ENCODE results near the gene PAPPA.

The PAPPA gene

DNA sequence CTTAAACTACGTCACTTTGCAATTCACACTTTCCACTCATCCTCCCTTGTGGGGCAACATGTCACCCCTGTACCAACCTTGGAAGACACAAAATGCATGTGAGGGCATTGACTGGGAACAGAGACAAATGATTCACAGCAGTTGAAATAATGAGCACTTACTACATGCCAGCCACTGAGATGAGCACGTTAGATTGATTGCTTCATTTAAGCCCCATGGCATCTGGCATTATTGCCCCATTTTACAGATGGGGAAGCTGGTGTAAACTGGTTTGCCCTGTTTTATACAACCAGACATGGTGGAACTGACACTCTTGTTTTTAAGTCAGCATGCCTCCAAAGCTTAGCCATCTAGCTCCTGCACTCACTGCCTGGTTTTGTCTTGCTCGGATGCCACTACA lies 204.7 kb downstream of the PAPPA start:
- Histone ChIP-seq H3K27ac (ENCODE audit: low read length) (no peak overlapping the region), H3K4me1 (ENCODE audit: control insufficient read depth, insufficient read depth, low read length) (peaks cover 4% of the 10 kb centered on the region; the same call in 1 of the 2 replicates), H3K36me3 (ENCODE audit: control insufficient read depth, insufficient read depth, low read length) (no peaks in the 10 kb centered on the region), H3K4me3 (ENCODE audit: low read length) (no peak overlapping the region), H3K27me3 (ENCODE audit: control insufficient read depth, insufficient read depth, low read length) (no peaks in the 10 kb centered on the region), H3K9me3 (ENCODE audit: control insufficient read depth, insufficient read depth, low read length) (no peaks in the 10 kb centered on the region)
- WGBS (ENCODE audit: insufficient coverage, insufficient read length) = no CpG with 5 or more reads among the region's 3 CpGs
- DNase-seq (ENCODE audit: low read depth, low spot score) = no peak

DNA sequence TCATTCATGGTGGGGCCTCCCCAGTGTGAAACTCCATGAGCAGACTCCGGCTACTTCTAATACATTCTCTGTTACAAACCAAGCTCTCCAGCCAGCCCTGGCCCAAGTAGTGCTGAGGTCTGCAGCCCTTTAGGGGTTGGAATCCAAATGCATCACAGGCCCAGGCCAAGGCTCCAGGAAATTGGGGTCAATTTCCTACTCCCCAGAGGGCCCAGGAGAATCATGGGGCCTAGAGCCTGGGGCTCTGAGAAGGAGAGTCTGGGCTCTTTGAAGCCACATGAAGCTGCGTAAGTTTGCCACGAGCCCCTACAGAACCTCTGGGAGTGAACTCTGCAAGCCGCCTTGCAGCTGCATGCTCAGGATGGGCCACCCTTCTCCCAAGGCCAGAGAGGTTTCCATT lies 206.4 kb downstream of the PAPPA start:
- Histone ChIP-seq H3K4me3 (ENCODE audit: low read length) (no peak overlapping the region), H3K4me1 (ENCODE audit: control insufficient read depth, insufficient read depth, low read length) (peaks cover 2% of the 10 kb centered on the region), H3K9me3 (ENCODE audit: control insufficient read depth, insufficient read depth, low read length) (no peaks in the 10 kb centered on the region), H3K27me3 (ENCODE audit: control insufficient read depth, insufficient read depth, low read length) (no peaks in the 10 kb centered on the region), H3K36me3 (ENCODE audit: control insufficient read depth, insufficient read depth, low read length) (no peaks in the 10 kb centered on the region), H3K27ac (ENCODE audit: low read length) (no peak overlapping the region)
- no peak for DNase-seq (ENCODE audit: low read depth, low spot score)
- no CpG with 5 or more reads among the region's 4 CpGs for WGBS (ENCODE audit: insufficient coverage, insufficient read length)

DNA sequence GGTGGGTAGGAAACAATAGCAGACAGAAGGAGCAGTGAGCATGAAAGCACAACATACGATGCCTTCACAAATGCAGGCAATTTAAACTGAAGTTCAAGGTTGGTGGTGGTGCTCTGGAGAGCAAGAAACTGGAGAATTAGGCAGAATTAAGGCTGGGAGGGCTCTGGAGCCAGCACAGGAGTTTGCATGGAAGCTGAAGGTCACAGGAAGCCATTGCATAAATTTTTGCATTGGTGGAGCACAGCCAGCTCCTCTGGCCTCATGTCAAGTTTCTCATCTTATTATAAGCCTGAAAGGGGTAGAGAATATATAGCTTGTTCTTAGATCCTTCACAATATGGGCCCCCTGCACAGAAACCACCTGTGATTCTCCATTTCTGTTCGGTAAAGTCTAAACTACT lies 207.4 kb downstream of the PAPPA start:
- Histone ChIP-seq H3K9me3 (ENCODE audit: control insufficient read depth, insufficient read depth, low read length) (no peaks in the 10 kb centered on the region), H3K4me3 (ENCODE audit: low read length) (no peak overlapping the region), H3K27ac (ENCODE audit: low read length) (no peak overlapping the region), H3K36me3 (ENCODE audit: control insufficient read depth, insufficient read depth, low read length) (no peaks in the 10 kb centered on the region), H3K4me1 (ENCODE audit: control insufficient read depth, insufficient read depth, low read length) (peaks cover 2% of the 10 kb centered on the region), H3K27me3 (ENCODE audit: control insufficient read depth, insufficient read depth, low read length) (no peaks in the 10 kb centered on the region)
- WGBS (ENCODE audit: insufficient coverage, insufficient read length) = no CpG with 5 or more reads among the region's 2 CpGs
- no peak for DNase-seq (ENCODE audit: low read depth, low spot score)

DNA sequence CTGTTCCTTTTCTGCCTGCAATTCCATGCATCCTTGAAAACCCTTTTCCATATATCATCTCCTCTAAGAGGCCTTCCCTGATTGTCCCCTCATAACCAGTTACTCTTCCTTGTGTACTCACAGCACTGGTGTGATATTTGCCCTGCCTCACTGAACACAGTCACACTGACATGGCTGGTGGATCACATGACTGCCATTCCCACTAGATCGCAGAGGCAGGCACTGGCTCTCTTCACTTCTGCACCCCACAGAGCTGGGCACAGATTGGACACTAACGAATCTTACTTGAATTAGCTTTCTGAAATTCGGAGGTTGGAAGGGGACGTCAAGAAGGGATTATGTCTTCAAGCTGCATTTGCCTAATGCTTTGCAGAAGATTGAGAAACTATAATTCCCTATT lies 208.0 kb downstream of the PAPPA start:
- H3K4me1 ChIP-seq (ENCODE audit: control insufficient read depth, insufficient read depth, low read length) = peaks cover 2% of the 10 kb centered on the region
- no peaks in the 10 kb centered on the region for H3K9me3 ChIP-seq (ENCODE audit: control insufficient read depth, insufficient read depth, low read length)
- DNase-seq (ENCODE audit: low read depth, low spot score) = no peak
- H3K36me3 ChIP-seq (ENCODE audit: control insufficient read depth, insufficient read depth, low read length) = no peaks in the 10 kb centered on the region
- H3K27ac ChIP-seq (ENCODE audit: low read length) = no peak overlapping the region
- no peaks in the 10 kb centered on the region for H3K27me3 ChIP-seq (ENCODE audit: control insufficient read depth, insufficient read depth, low read length)
- no peak overlapping the region for H3K4me3 ChIP-seq (ENCODE audit: low read length)
- WGBS (ENCODE audit: insufficient coverage, insufficient read length) = no CpG with 5 or more reads among the region's 4 CpGs

DNA sequence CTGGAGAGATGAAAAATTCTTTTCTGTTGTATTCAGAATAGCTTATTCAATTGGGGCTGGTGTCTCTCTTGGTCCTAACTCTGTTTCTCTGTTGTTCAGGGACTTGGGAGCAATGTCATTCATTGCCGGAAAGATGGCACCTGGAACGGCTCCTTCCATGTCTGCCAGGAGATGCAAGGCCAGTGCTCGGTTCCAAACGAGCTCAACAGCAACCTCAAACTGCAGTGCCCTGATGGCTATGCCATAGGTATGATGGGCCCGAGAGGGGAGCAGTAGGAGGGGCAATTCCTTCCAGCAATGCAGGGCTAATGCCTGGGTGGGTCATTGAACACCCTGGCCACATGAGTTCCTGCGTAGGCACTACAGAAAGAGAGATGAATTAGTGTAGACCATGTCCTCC lies 208.9 kb downstream of the PAPPA start:
- no CpG with 5 or more reads among the region's 6 CpGs for WGBS (ENCODE audit: insufficient coverage, insufficient read length)
- H3K9me3 ChIP-seq (ENCODE audit: control insufficient read depth, insufficient read depth, low read length) = no peaks in the 10 kb centered on the region
- no peaks in the 10 kb centered on the region for H3K27me3 ChIP-seq (ENCODE audit: control insufficient read depth, insufficient read depth, low read length)
- no peaks in the 10 kb centered on the region for H3K36me3 ChIP-seq (ENCODE audit: control insufficient read depth, insufficient read depth, low read length)
- DNase-seq (ENCODE audit: low read depth, low spot score) = no peak
- H3K4me3 ChIP-seq (ENCODE audit: low read length) = no peak overlapping the region
- H3K4me1 ChIP-seq (ENCODE audit: control insufficient read depth, insufficient read depth, low read length) = peaks cover 2% of the 10 kb centered on the region
- H3K27ac ChIP-seq (ENCODE audit: low read length) = no peak overlapping the region

GRCh38 chr9:116365056-116365471 lies 211.5 kb downstream of the PAPPA start:
- Histone ChIP-seq H3K36me3 (ENCODE audit: control insufficient read depth, insufficient read depth, low read length) (no peaks in the 10 kb centered on the region), H3K27ac (ENCODE audit: low read length) (no peak overlapping the region), H3K27me3 (ENCODE audit: control insufficient read depth, insufficient read depth, low read length) (no peaks in the 10 kb centered on the region), H3K4me3 (ENCODE audit: low read length) (no peak overlapping the region), H3K4me1 (ENCODE audit: control insufficient read depth, insufficient read depth, low read length) (peaks cover 2% of the 10 kb centered on the region), H3K9me3 (ENCODE audit: control insufficient read depth, insufficient read depth, low read length) (no peaks in the 10 kb centered on the region)
- DNase-seq (ENCODE audit: low read depth, low spot score) = no peak
- WGBS (ENCODE audit: insufficient coverage, insufficient read length) = no CpG with 5 or more reads among the region's 9 CpGs

DNA sequence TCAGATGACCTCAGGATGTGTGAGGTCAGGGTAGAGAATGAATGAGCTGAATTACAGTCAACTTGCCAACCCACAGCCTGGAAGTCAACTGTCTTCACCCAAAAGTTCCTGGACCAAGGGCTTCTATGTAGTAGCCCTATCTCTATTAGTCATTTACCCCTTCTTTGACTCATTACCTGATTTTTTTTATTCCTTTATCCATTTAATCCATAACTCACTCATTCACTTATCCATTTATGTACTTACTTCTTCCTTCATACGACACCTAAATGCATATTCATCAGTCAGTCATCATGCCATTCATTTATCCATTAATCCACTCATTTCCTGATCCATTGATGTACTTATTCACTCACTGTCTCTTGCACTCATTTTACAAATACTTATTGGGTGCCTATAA lies 212.7 kb downstream of the PAPPA start:
- Histone ChIP-seq H3K4me1 (ENCODE audit: control insufficient read depth, insufficient read depth, low read length) (peaks cover 2% of the 10 kb centered on the region), H3K27me3 (ENCODE audit: control insufficient read depth, insufficient read depth, low read length) (no peaks in the 10 kb centered on the region), H3K4me3 (ENCODE audit: low read length) (no peak overlapping the region), H3K9me3 (ENCODE audit: control insufficient read depth, insufficient read depth, low read length) (no peaks in the 10 kb centered on the region), H3K27ac (ENCODE audit: low read length) (no peak overlapping the region), H3K36me3 (ENCODE audit: control insufficient read depth, insufficient read depth, low read length) (no peaks in the 10 kb centered on the region)
- WGBS (ENCODE audit: insufficient coverage, insufficient read length) = 100% methylated on average over 1 of the region's 1 CpG
- DNase-seq (ENCODE audit: low read depth, low spot score) = no peak

GRCh38 chr9:116368680-116369079 lies 215.1 kb downstream of the PAPPA start:
- H3K27ac ChIP-seq (ENCODE audit: low read length) = no peak overlapping the region

DNA sequence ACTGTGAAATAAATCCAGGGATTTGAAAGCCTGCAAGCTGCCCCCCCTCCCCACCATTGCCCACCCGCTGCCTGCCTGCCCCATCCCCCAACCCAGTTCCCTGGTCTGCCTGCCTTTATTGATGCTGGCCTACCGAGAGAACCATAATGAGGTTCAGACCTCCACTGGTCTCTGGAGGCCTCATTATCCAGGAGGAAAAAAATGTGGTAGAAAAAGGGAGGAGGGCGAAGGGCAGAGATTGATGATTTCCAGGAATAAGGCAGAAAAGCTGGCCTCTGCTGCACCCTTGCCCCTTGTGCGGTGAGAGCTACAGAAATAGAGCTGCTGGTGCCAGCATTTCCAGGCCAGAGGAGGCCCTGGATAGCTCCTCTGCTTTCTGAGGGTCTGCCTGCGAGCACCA lies 216.1 kb downstream of the PAPPA start:
- H3K27ac ChIP-seq (ENCODE audit: low read length) = no peak overlapping the region
- DNase-seq (ENCODE audit: low read depth, low spot score) = no peak
- no peak overlapping the region for H3K4me3 ChIP-seq (ENCODE audit: low read length)
- H3K9me3 ChIP-seq (ENCODE audit: control insufficient read depth, insufficient read depth, low read length) = no peaks in the 10 kb centered on the region
- no CpG with 5 or more reads among the region's 5 CpGs for WGBS (ENCODE audit: insufficient coverage, insufficient read length)
- no peaks in the 10 kb centered on the region for H3K36me3 ChIP-seq (ENCODE audit: control insufficient read depth, insufficient read depth, low read length)
- H3K27me3 ChIP-seq (ENCODE audit: control insufficient read depth, insufficient read depth, low read length) = no peaks in the 10 kb centered on the region
- peaks cover 2% of the 10 kb centered on the region for H3K4me1 ChIP-seq (ENCODE audit: control insufficient read depth, insufficient read depth, low read length)

More at GRCh38 chr9:116368680-116369079, 215.1 kb downstream of the PAPPA start:
- Histone ChIP-seq H3K9me3 (ENCODE audit: control insufficient read depth, insufficient read depth, low read length) (no peaks in the 10 kb centered on the region), H3K4me3 (ENCODE audit: low read length) (no peak overlapping the region), H3K4me1 (ENCODE audit: control insufficient read depth, insufficient read depth, low read length) (peaks cover 2% of the 10 kb centered on the region), H3K36me3 (ENCODE audit: control insufficient read depth, insufficient read depth, low read length) (no peaks in the 10 kb centered on the region), H3K27me3 (ENCODE audit: control insufficient read depth, insufficient read depth, low read length) (no peaks in the 10 kb centered on the region)
- no peak for DNase-seq (ENCODE audit: low read depth, low spot score)
- WGBS (ENCODE audit: insufficient coverage, insufficient read length) = no CpG with 5 or more reads among the region's 9 CpGs

- H3K4me1 ChIP-seq (ENCODE audit: control insufficient read depth, insufficient read depth, low read length) = no peaks in the 10 kb centered on the region
- WGBS (ENCODE audit: insufficient coverage, insufficient read length) = no CpG with 5 or more reads among the region's 4 CpGs
- no peaks in the 10 kb centered on the region for H3K9me3 ChIP-seq (ENCODE audit: control insufficient read depth, insufficient read depth, low read length)
- DNase-seq (ENCODE audit: low read depth, low spot score) = no peak
- no peak overlapping the region for H3K4me3 ChIP-seq (ENCODE audit: low read length)
- no peaks in the 10 kb centered on the region for H3K36me3 ChIP-seq (ENCODE audit: control insufficient read depth, insufficient read depth, low read length)
- no peak overlapping the region for H3K27ac ChIP-seq (ENCODE audit: low read length)
- H3K27me3 ChIP-seq (ENCODE audit: control insufficient read depth, insufficient read depth, low read length) = no peaks in the 10 kb centered on the region
These were observed 217.0 kb downstream of the PAPPA start for GRCh38 chr9:116370556-116370955.

- H3K4me3 ChIP-seq (ENCODE audit: low read length) = no peak overlapping the region
- no peaks in the 10 kb centered on the region for H3K36me3 ChIP-seq (ENCODE audit: control insufficient read depth, insufficient read depth, low read length)
- DNase-seq (ENCODE audit: low read depth, low spot score) = no peak
- H3K4me1 ChIP-seq (ENCODE audit: control insufficient read depth, insufficient read depth, low read length) = no peaks in the 10 kb centered on the region
- no peaks in the 10 kb centered on the region for H3K27me3 ChIP-seq (ENCODE audit: control insufficient read depth, insufficient read depth, low read length)
- H3K9me3 ChIP-seq (ENCODE audit: control insufficient read depth, insufficient read depth, low read length) = no peaks in the 10 kb centered on the region
- H3K27ac ChIP-seq (ENCODE audit: low read length) = no peak overlapping the region
These were observed 218.6 kb downstream of the PAPPA start for GRCh38 chr9:116372081-116372673.

Data from iPS DF 6.9 (cell line).